Measurements from ENCODE around the gene MLYCD. TPM values are rescaled to one million over a fixed set of nuclear protein-coding genes. Genes with fewer than 3 reads are reported as not detected.
A peak's percentile ranks its signal among the peaks of the same experiment; 100 is the strongest.
"Not testable (repeated sequence)": the region's sequence is repeated elsewhere in the genome, so short reads cannot be mapped to it uniquely, and the experiment has no call there.

Gene MLYCD
- polyA plus RNA-seq, 1 donor from 2014 or later = 1.7 TPM

DNA sequence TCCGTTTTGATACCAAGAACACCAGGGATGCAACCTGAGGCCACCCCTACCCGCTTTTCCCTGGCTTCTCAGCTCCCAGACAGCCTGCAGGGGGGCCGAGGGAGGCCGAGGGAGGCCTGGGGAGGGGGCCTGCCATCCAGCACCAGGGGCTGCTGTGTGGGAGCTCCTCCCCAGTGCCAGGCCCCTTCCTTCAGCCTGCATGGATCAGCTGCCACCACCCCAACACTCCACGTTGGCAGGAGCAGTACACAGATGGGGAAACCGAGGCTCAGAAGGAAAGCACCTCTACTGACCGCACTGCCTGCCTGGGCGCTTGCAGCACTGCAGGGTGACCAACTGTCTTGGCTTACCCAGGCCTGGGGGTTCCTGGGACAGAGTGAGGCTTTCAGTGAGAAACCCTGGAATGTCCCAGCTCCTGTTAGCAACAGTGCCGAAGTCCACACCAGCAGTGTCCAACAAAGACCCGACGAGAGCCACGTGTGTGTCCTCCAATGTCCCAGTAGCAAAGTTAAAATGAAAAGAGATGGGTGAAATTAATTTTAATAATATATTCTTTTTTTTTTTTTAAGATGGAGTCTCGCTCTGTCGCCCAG lies 48.8 kb downstream of the MLYCD start:
- Mint-ChIP-seq H3K36me3 (peaks cover 1% of the 10 kb centered on the region), H3K9me3 (no peaks in the 10 kb centered on the region), H3K27ac (no peak overlapping the region), H3K27me3 (peaks cover 2% of the 10 kb centered on the region), H3K4me3 (no peak overlapping the region), H3K4me1 (no peaks in the 10 kb centered on the region)

GRCh38 chr16:83948914-83949723 lies 50.2 kb downstream of the MLYCD start:
- Mint-ChIP-seq H3K4me1 (peaks cover 2 to 3% (median 2%) of the 10 kb centered on the region in 3 donors), H3K4me3 (no peak overlapping the region), H3K27ac (no peak overlapping the region), H3K9me3 (no peaks in the 10 kb centered on the region), H3K36me3 (no peaks in the 10 kb centered on the region), H3K27me3 (peaks cover 9% of the 10 kb centered on the region)

DNA sequence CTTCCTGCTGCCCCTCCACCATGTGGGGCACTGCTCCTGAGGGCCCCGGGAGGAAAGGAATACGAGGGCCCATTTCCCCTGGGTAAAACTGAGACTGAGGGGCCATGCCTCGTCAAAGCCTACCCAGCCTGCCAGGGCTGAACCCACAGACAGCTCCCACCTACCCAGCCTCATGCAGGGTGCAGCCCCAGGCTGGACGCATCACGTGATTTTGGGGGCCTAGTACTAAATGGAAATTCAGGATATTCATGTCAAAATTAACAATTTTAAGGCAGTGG lies 50.7 kb downstream of the MLYCD start:
- Mint-ChIP-seq H3K27me3 (peaks cover 15% of the 10 kb centered on the region), H3K4me3 (no peak overlapping the region), H3K9me3 (no peaks in the 10 kb centered on the region), H3K4me1 (peaks cover 2 to 7% (median 3%) of the 10 kb centered on the region in 3 donors), H3K36me3 (no peaks in the 10 kb centered on the region), H3K27ac (no peak overlapping the region)

DNA sequence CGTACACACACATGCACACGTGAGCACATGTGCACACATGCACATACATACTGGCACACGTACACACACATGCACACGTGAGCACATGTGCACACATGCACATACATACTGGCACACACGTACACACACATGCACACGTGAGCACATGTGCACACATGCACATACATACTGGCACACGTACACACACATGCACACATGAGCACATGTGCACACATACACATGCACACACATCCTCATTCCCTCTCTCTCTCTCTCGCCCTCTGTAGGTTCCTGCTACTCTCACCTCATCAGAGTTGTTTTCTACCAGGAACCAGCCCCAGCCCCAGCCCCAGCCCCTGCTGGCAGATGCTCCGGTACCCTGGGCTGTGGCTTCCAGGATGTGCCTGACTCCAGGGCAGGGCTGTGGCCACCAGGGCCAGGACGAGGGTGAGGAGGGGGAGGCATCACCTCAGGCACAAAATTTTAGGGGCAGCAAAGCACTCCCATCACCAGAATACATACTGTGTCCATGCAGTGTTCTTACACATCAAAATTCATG lies 52.0 kb downstream of the MLYCD start:
- H3K27me3 Mint-ChIP-seq = peaks cover 19% of the 10 kb centered on the region
- H3K36me3 Mint-ChIP-seq, H3K4me3 Mint-ChIP-seq, H3K27ac Mint-ChIP-seq, H3K9me3 Mint-ChIP-seq, H3K4me1 Mint-ChIP-seq: not testable (repeated sequence)

- Mint-ChIP-seq H3K27me3 (peaks cover 25% of the 10 kb centered on the region), H3K4me3 (no peak overlapping the region), H3K4me1 (peaks cover 2 to 7% (median 3%) of the 10 kb centered on the region in 3 donors), H3K27ac (no peak overlapping the region), H3K36me3 (no peaks in the 10 kb centered on the region), H3K9me3 (no peaks in the 10 kb centered on the region)
Measured at GRCh38 chr16:83951544-83951943, 52.6 kb downstream of the MLYCD start.

DNA sequence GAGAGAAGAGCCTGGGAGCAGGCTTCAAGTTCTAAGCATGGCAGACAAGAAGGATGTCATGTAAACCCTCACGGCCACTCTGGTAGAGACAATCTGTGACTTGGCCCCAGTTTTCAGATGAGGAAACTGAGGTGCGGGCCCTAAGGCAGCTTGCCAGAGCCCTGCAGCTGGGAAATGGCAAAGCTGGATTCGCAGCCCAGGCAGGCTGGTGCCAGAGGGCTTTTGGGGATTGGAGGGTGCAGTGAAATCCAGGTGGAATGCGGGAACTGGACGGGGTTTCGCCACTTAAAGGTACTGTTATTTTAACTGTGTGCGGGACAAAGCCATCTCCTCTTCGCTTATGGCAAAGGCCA lies 53.6 kb downstream of the MLYCD start:
- Mint-ChIP-seq H3K9me3 (no peaks in the 10 kb centered on the region), H3K4me3 (no peak overlapping the region), H3K36me3 (no peaks in the 10 kb centered on the region), H3K27ac (no peak overlapping the region), H3K4me1 (peaks cover 2 to 7% (median 6%) of the 10 kb centered on the region in 3 donors), H3K27me3 (peaks cover 27% of the 10 kb centered on the region)

DNA sequence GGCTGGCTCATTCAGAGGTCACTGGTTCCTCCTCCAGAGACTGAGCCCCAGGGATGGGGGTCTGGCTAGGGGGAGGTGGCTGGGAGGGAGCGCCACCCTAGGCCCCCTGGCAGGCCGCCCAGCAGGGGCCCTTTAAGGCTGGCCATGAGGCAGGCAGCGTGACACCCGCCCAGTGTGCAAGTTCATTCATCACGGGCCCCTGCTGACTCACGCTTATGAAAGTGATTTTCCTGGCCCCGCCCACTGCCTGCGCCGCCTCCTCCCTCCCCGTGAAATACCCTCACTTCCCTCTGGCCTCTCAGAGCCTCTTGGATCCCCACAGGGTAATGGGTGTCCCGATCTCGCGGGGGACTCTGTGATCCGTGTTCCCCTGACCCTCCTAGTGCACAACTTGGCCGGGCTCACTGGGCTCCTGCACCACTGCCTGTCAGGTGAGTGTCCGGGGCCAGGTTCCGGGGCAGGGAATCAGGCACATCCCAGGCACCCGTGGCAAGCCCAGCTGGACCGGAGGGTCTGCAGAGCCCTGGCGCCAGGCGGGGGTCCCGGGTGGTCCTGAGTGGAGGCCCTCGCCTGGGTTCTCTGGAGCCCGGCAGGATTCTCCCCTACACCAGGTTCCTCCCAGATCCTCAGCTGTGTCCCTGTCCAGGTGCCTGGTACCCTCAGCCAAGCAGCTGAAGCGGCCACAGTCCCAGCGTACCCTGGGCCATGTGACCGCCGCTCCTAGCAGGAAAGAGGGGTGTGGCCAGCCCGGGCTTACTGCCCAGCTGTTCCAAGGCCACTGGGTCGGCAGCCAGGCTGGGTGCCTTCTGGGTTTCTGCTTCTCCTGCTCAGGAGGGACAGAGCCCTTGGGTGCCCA lies 54.3 kb downstream of the MLYCD start, which contains the start of gene OSGIN1:
TSS of gene OSGIN1 (plus strand) at position 301 of the 856 bp plus-strand sequence. CDS start 4,432 bp downstream, outside the sequence.
- H3K36me3 Mint-ChIP-seq = no peaks in the 10 kb centered on the region
- H3K27me3 Mint-ChIP-seq = peaks cover 27% of the 10 kb centered on the region
- peaks cover 2 to 7% (median 6%) of the 10 kb centered on the region in 3 donors for H3K4me1 Mint-ChIP-seq
- H3K9me3 Mint-ChIP-seq = no peaks in the 10 kb centered on the region
- peak within 1 kb of the TSS in 2 of 4 donors; percentile 57 to 67 for H3K4me3 Mint-ChIP-seq
- H3K27ac Mint-ChIP-seq = no peak within 1 kb of the TSS

DNA sequence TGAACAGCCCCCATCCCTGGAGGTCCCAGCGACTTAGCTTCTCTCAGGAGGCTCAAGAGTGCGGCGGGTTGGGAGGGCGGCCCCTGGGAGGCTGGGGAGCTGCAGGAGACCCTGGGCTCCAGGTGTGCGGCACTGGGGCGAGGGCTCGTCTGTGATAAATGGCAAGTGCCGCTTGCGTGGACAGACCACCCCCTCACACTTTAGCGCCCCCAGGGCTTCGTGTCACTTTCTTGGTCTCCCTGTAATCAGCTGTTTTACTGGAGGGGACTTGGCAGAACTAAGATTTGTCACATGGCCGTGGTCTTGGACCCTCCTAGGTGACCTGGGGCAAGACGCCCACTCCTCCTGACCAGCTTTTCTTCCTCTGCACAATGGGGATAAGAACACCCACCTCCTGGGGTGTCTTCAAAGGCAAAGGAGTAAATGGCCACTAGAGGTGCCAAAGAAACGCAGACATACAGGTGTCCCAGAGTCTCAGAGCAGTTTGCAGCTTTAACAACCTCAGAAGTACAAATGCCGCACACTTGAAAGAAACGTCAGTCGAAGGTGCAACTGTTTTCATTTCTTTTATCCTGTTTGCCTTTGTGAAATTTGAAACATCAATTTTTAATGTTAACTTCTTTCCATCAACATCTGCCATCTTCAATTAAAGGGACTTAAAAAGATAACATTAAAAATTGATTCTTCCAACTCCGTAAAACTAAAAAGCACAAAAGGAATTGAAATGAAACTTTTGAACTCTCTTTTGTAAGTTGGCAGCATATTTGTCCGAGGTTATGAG lies 55.1 kb downstream of the MLYCD start:
- peaks cover 2 to 7% (median 6%) of the 10 kb centered on the region in 3 donors for H3K4me1 Mint-ChIP-seq
- H3K9me3 Mint-ChIP-seq = no peaks in the 10 kb centered on the region
- no peaks in the 10 kb centered on the region for H3K36me3 Mint-ChIP-seq
- no peak overlapping the region for H3K27ac Mint-ChIP-seq
- H3K27me3 Mint-ChIP-seq = peaks cover 27% of the 10 kb centered on the region
- H3K4me3 Mint-ChIP-seq = peak overlapping the region in 1 of 4 donors; percentile 31

- Mint-ChIP-seq H3K36me3 (no peaks in the 10 kb centered on the region), H3K27ac (no peak overlapping the region), H3K9me3 (no peaks in the 10 kb centered on the region), H3K27me3 (peaks cover 27% of the 10 kb centered on the region), H3K4me3 (peak overlapping the region in 1 of 4 donors; percentile 31), H3K4me1 (peaks cover 2 to 7% (median 6%) of the 10 kb centered on the region in 3 donors)
Measured at GRCh38 chr16:83954577-83955016, 55.7 kb downstream of the MLYCD start.

- Mint-ChIP-seq H3K27me3 (peaks cover 27% of the 10 kb centered on the region), H3K4me1 (peaks cover 2 to 7% (median 6%) of the 10 kb centered on the region in 3 donors), H3K27ac (no peak overlapping the region), H3K9me3 (no peaks in the 10 kb centered on the region), H3K4me3 (no peak overlapping the region), H3K36me3 (no peaks in the 10 kb centered on the region)
Measured at GRCh38 chr16:83955218-83956130, 56.6 kb downstream of the MLYCD start.

DNA sequence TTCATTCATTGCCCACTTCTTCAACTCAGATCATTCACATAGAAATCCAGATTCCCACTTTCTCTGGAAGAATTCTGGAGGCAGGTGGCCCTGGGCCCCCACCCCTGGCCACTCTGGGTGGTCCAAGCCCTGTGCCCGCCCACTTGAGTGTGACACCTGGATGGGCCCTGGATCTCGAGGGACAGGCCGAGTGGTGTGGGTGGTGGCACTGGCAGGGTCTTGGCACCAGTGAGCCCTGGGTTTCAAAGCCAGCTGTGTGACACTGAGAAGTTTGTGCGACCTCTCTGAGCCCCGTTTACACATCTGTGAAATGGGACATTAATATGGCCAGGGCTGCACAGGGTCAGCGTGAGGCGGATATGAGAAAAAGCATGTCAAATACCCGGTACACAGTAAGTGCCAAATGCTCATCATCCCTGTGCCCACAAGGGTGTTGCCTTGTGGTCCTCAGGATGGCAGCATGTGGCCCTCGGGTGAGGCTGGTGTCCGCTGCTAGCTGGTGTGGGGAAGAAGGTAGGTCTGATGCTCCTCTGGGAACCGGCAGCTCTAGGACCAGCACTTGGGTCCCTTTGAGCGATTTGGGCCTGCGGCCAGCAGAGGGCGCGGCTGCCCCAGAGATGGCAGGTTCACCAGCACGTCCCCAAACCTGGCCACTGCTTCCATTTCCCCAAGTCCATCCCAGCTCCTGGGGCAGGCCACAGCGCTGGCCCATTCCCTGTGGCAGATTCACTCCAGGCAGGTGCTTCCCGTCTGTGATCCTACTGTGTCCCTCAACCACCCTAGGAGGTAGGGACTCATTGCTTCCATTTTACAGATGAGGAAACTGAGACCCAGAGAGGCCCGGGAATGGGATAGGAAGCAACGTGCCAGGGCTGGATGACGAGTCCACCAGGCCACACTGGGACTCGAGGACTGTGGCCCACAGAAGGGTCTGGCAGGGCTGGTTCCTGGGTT lies 57.7 kb downstream of the MLYCD start:
- peaks cover 2 to 7% (median 6%) of the 10 kb centered on the region in 3 donors for H3K4me1 Mint-ChIP-seq
- H3K27ac Mint-ChIP-seq = no peak overlapping the region
- H3K27me3 Mint-ChIP-seq = peaks cover 27% of the 10 kb centered on the region
- no peaks in the 10 kb centered on the region for H3K36me3 Mint-ChIP-seq
- no peaks in the 10 kb centered on the region for H3K9me3 Mint-ChIP-seq
- H3K4me3 Mint-ChIP-seq = no peak overlapping the region

GRCh38 chr16:83957296-83957855 lies 58.5 kb downstream of the MLYCD start:
- H3K27me3 Mint-ChIP-seq = peaks cover 27% of the 10 kb centered on the region
- H3K9me3 Mint-ChIP-seq = no peaks in the 10 kb centered on the region
- no peaks in the 10 kb centered on the region for H3K36me3 Mint-ChIP-seq
- no peak overlapping the region for H3K27ac Mint-ChIP-seq
- H3K4me3 Mint-ChIP-seq = no peak overlapping the region
- peaks cover 2 to 7% (median 6%) of the 10 kb centered on the region in 3 donors for H3K4me1 Mint-ChIP-seq
